Measurements from ENCODE around the gene DNER. TPM values are rescaled to one million over a fixed set of nuclear protein-coding genes. Genes with fewer than 3 reads are reported as not detected.

The DNER gene
- total and polyA plus RNA-seq, 10 of the 15 experiments (the other 5 are each of a cell fraction or from before 2014, with no cell fraction given), result 0.04 to 0.08 (median 0.07) TPM; not detected in 7

DNA sequence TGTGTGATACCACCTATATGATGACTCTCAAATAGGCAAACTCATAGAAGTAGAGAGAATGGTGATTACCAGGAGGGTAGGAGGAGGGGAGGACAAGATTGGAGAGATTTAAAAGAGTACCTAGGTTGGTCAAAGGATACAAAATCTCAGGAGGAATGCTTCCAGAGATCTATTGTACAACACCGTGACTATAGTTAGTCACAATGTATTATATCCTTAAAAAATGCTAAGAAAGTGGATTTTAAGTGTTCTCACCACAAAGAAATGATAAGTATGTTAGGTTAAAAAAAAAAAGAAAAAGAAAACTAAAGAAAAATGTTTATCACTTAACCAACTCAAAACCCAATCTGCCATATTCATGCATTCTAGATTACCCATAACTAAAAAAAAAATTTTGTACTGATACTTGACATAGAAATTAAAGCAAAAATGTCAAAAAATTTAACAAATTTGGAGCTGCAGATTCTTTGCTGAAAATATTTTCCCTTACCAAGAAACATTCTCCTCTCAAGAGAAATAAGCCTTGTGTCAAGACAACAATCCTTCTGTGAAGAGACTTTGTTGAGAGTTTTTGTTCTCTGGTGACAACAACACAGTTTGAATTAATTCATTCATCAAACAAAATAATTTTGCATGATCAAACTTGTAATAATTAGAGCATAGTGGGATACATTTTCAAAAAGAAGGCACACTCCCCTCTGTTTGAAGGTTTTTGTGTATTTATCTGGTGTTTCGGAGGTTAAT, 213.1 kb downstream of the DNER start:
- Histone ChIP-seq H3K9ac (ENCODE audit: control insufficient read depth, insufficient read depth, low read length) (no peak overlapping the region), H3K4me2 (ENCODE audit: control insufficient read depth, insufficient read depth) (no peak overlapping the region), H3K79me2 (ENCODE audit: control insufficient read depth, insufficient read depth, low read length) (no peaks in the 10 kb centered on the region), H3K9me3 (replicated peaks; ENCODE audit: control insufficient read depth, insufficient read depth, low read length) (no peaks in the 10 kb centered on the region), H3K36me3 (ENCODE audit: control insufficient read depth in 2 of 2, insufficient read depth in 2 of 2, low read length in 1 of 2) (no peaks in the 10 kb centered on the region), H4K20me1 (ENCODE audit: control insufficient read depth, insufficient read depth) (no peaks in the 10 kb centered on the region), H2AFZ (ENCODE audit: control insufficient read depth, low read depth, low read length) (no peak overlapping the region), H3K27ac (ENCODE audit: control insufficient read depth, insufficient read depth) (no peak overlapping the region), H3K4me3 (no peak overlapping the region), H3K27me3 (replicated peaks in 1 of 2; ENCODE audit: control insufficient read depth in 2 of 2, insufficient read depth in 2 of 2, low read length in 1 of 2) (no peaks in the 10 kb centered on the region), H3K4me1 (ENCODE audit: control insufficient read depth, insufficient read depth, low read length) (no peaks in the 10 kb centered on the region)
- RAD21 ChIA-PET (ENCODE audit: unreplicated experiment), result no interaction called here
- ATAC-seq (no peak), FAIRE-seq (no peak), DNase-seq (ENCODE audit: low read depth, low spot score) (no peak)
- BruUV-seq (replicated peaks), result no TSS peak
- CTCF ChIA-PET, result no interaction called here
- POLR2A ChIA-PET, result no interaction called here
- intact Hi-C loops (cut with micrococcal nuclease; ENCODE audit: unreplicated experiment), result no loop called here
- TF ChIP-seq POLR2A (IDR thresholded peaks at IDR 0.05; ENCODE audit: low read depth, low read length), result no peak
- in situ Hi-C loops (cut with MboI), result no loop called here
- SMC1A ChIA-PET (ENCODE audit: uncharacterized antibody, unreplicated experiment), result no interaction called here
- 38% methylated on average over 2 of the region's 2 CpGs for WGBS (ENCODE audit: insufficient coverage, insufficient replicate concordance, low lambda C conversion rate, missing lambda C conversion rate)

DNA sequence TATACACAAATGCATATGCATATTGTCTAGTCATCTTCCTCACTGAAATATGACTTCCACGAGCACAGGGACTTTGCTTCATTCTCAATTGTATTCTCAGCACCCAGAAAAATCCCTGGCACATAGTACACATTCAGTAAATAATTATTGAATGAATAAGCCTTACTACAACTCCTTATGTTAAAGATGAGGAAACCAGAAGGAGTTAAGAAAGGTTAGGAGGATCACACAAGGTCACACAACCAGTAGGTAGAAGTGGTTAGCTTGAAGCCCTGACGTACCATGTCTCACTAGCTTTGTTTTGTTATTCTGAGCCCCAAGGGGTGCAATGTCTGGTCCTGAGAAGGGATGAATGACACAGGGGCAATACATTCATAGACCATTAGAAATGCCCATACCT, 222.3 kb downstream of the DNER start:
- POLR2A ChIA-PET, result no interaction called here
- Histone ChIP-seq H3K27ac (ENCODE audit: control insufficient read depth, insufficient read depth) (no peak overlapping the region), H3K79me2 (ENCODE audit: control insufficient read depth, insufficient read depth, low read length) (no peaks in the 10 kb centered on the region), H3K36me3 (ENCODE audit: control insufficient read depth in 2 of 2, insufficient read depth in 2 of 2, low read length in 1 of 2) (no peaks in the 10 kb centered on the region), H2AFZ (ENCODE audit: control insufficient read depth, low read depth, low read length) (no peak overlapping the region), H3K27me3 (replicated peaks in 1 of 2; ENCODE audit: control insufficient read depth in 2 of 2, insufficient read depth in 2 of 2, low read length in 1 of 2) (no peaks in the 10 kb centered on the region; a peak in 1 of 4 replicates), H3K9me3 (replicated peaks; ENCODE audit: control insufficient read depth, insufficient read depth, low read length) (no peaks in the 10 kb centered on the region), H4K20me1 (ENCODE audit: control insufficient read depth, insufficient read depth) (no peaks in the 10 kb centered on the region), H3K4me2 (ENCODE audit: control insufficient read depth, insufficient read depth) (no peak overlapping the region), H3K9ac (ENCODE audit: control insufficient read depth, insufficient read depth, low read length) (no peak overlapping the region), H3K4me3 (no peak overlapping the region), H3K4me1 (ENCODE audit: control insufficient read depth, insufficient read depth, low read length) (no peaks in the 10 kb centered on the region)
- CTCF ChIA-PET, result no interaction called here
- no peak for ATAC-seq
- 2% methylated on average over 2 of the region's 2 CpGs for WGBS (ENCODE audit: insufficient coverage, insufficient replicate concordance, low lambda C conversion rate, missing lambda C conversion rate)
- in situ Hi-C loops (cut with MboI), result no loop called here
- intact Hi-C loops (cut with micrococcal nuclease; ENCODE audit: unreplicated experiment), result no loop called here
- DNase-seq (ENCODE audit: low read depth, low spot score), result no peak
- no TSS peak for BruUV-seq (replicated peaks)
- RAD21 ChIA-PET (ENCODE audit: unreplicated experiment), result no interaction called here
- FAIRE-seq, result no peak
- TF ChIP-seq, protein P1, sequence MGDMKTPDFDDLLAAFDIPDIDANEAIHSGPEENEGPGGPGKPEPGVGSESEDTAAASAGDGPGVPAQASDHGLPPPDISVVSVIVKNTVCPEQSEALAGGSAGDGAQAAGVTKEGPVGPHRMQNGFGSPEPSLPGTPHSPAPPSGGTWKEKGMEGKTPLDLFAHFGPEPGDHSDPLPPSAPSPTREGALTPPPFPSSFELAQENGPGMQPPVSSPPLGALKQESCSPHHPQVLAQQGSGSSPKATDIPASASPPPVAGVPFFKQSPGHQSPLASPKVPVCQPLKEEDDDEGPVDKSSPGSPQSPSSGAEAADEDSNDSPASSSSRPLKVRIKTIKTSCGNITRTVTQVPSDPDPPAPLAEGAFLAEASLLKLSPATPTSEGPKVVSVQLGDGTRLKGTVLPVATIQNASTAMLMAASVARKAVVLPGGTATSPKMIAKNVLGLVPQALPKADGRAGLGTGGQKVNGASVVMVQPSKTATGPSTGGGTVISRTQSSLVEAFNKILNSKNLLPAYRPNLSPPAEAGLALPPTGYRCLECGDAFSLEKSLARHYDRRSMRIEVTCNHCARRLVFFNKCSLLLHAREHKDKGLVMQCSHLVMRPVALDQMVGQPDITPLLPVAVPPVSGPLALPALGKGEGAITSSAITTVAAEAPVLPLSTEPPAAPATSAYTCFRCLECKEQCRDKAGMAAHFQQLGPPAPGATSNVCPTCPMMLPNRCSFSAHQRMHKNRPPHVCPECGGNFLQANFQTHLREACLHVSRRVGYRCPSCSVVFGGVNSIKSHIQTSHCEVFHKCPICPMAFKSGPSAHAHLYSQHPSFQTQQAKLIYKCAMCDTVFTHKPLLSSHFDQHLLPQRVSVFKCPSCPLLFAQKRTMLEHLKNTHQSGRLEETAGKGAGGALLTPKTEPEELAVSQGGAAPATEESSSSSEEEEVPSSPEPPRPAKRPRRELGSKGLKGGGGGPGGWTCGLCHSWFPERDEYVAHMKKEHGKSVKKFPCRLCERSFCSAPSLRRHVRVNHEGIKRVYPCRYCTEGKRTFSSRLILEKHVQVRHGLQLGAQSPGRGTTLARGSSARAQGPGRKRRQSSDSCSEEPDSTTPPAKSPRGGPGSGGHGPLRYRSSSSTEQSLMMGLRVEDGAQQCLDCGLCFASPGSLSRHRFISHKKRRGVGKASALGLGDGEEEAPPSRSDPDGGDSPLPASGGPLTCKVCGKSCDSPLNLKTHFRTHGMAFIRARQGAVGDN (IDR thresholded peaks at IDR 0.05), result no peak
- TF ChIP-seq, protein P2, sequence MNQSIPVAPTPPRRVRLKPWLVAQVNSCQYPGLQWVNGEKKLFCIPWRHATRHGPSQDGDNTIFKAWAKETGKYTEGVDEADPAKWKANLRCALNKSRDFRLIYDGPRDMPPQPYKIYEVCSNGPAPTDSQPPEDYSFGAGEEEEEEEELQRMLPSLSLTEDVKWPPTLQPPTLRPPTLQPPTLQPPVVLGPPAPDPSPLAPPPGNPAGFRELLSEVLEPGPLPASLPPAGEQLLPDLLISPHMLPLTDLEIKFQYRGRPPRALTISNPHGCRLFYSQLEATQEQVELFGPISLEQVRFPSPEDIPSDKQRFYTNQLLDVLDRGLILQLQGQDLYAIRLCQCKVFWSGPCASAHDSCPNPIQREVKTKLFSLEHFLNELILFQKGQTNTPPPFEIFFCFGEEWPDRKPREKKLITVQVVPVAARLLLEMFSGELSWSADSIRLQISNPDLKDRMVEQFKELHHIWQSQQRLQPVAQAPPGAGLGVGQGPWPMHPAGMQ (IDR thresholded peaks at IDR 0.05; ENCODE audit: borderline replicate concordance), result no peak
- TF ChIP-seq, protein P3, sequence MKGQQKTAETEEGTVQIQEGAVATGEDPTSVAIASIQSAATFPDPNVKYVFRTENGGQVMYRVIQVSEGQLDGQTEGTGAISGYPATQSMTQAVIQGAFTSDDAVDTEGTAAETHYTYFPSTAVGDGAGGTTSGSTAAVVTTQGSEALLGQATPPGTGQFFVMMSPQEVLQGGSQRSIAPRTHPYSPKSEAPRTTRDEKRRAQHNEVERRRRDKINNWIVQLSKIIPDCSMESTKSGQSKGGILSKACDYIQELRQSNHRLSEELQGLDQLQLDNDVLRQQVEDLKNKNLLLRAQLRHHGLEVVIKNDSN (IDR thresholded peaks at IDR 0.05; ENCODE audit: borderline replicate concordance, extremely low read length, insufficient read depth, low read depth, low read length), result no peak
- SMC1A ChIA-PET (ENCODE audit: uncharacterized antibody, unreplicated experiment), result no interaction called here
